Limb (tissue), 2 donors: Measurements from ENCODE around the gene ZNF300.
"Not testable (repeated sequence)": the region's sequence is repeated elsewhere in the genome, so short reads cannot be mapped to it uniquely, and the experiment has no call there.

ENCODE experiments used
- DNase-seq, 2 donors: peaks; one replicate each; pipeline ENCODE4 v3.0.0-alpha.2; 2016; ENCODE audit errors: extremely low spot score in 2 of 2

The ZNF300 gene

GRCh38 chr5:150904479-150905311, at the start of gene ZNF300:
TSS of gene ZNF300 (minus strand) at chr5:150904980. CDS start at chr5:150903155, 1,825 bp downstream.
- DNase-seq: peak; percentile 94 to 98

- no peak for DNase-seq
These were observed 43.8 kb upstream of the ZNF300 start for GRCh38 chr5:150948539-150948938.

- peak; percentile 92 to 94 for DNase-seq
These were observed 41.6 kb upstream of the ZNF300 start for GRCh38 chr5:150946351-150946905.

- DNase-seq: peak in 1 of 2 donors; percentile 8
These were observed 41.2 kb upstream of the ZNF300 start for GRCh38 chr5:150945947-150946346.

- no peak for DNase-seq
These were observed 40.7 kb upstream of the ZNF300 start for GRCh38 chr5:150945486-150945885.

GRCh38 chr5:150931368-150931965, 26.7 kb upstream of the ZNF300 start:
- DNase-seq: no peak

- no peak for DNase-seq
These were observed 13.8 kb upstream of the ZNF300 start for GRCh38 chr5:150918613-150919012.

- no peak for DNase-seq
These were observed 7.6 kb upstream of the ZNF300 start for GRCh38 chr5:150912312-150912814.

- no peak for DNase-seq
These were observed 518 bp upstream of the ZNF300 start for GRCh38 chr5:150905312-150905683.

- DNase-seq: no peak
These were observed 3.3 kb downstream of the ZNF300 start for GRCh38 chr5:150901446-150901845.

GRCh38 chr5:150895431-150896428, 9.1 kb downstream of the ZNF300 start:
- DNase-seq: no peak

- DNase-seq: no peak
These were observed 25.4 kb downstream of the ZNF300 start for GRCh38 chr5:150879358-150879757.

- DNase-seq: no peak
These were observed 42.7 kb downstream of the ZNF300 start for GRCh38 chr5:150862070-150862469.

- no peak for DNase-seq
These were observed 44.4 kb downstream of the ZNF300 start for GRCh38 chr5:150860246-150860821.

- DNase-seq: not testable (repeated sequence)
These were observed 48.1 kb downstream of the ZNF300 start for GRCh38 chr5:150856700-150857099.

GRCh38 chr5:150853561-150853960, 51.2 kb downstream of the ZNF300 start:
- no peak for DNase-seq

- DNase-seq: no peak
These were observed 53.7 kb downstream of the ZNF300 start for GRCh38 chr5:150851039-150851438.

- DNase-seq: no peak
These were observed 56.5 kb downstream of the ZNF300 start for GRCh38 chr5:150848271-150848670.

- DNase-seq: no peak
These were observed 57.5 kb downstream of the ZNF300 start for GRCh38 chr5:150847334-150847695.

- DNase-seq: peak; percentile 50 to 92
These were observed 58.0 kb downstream of the ZNF300 start for GRCh38 chr5:150846654-150847333.
